ENCODE results near the gene C11orf71.

Gene C11orf71, protein sequence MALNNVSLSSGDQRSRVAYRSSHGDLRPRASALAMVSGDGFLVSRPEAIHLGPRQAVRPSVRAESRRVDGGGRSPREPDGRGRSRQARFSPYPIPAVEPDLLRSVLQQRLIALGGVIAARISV

DNA sequence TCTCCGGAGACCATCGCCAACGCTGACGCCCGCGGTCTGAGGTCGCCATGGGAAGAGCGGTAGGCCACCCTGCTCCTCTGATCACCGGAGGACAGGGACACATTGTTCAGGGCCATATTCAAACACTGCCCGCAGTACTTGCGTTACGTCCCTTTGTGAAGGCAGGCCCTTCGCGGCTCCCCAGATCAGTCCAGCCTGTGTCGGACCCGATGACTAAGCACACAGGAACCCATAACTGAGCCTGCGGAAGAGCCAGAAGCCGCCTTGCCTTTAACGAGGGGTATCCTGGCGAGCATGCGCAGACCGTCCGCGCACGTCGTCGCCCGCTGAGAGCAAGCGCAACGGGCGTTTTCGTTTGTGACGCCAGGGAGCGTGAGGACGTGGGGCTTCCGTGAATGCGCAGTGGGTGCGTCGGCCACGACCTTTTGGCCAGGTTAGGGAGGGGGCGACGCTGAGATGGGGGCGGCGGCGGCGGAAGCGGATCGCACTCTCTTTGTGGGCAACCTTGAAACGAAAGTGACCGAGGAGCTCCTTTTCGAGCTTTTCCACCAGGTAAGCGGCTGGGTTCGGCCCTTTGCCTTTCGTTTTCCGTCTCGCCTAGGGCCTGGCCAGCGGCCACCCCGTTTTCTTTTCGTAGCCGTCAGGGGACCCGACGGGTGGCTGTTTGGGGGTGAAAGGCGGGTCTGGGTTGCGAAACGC is at the start of gene C11orf71, which contains the start of gene RBM7:
Gene C11orf71 (minus strand): TSS at position 296 of the 699 bp plus-strand sequence. CDS start 180 bp downstream, at position 116.
Gene RBM7 (plus strand): TSS at position 451 of the 699 bp plus-strand sequence. CDS start 6 bp downstream, at position 457.
- Mint-ChIP-seq H3K4me3 (peak within 1 kb of the TSS; percentile 87), H3K9me3 (no peaks in the 10 kb centered on the region), H3K36me3 (peaks cover 20% of the 10 kb centered on the region), H3K27me3 (no peaks in the 10 kb centered on the region), H3K4me1 (peaks cover 52% of the 10 kb centered on the region), H3K27ac (peak within 1 kb of the TSS; percentile 93)
- ATAC-seq: peak; percentile 99

DNA sequence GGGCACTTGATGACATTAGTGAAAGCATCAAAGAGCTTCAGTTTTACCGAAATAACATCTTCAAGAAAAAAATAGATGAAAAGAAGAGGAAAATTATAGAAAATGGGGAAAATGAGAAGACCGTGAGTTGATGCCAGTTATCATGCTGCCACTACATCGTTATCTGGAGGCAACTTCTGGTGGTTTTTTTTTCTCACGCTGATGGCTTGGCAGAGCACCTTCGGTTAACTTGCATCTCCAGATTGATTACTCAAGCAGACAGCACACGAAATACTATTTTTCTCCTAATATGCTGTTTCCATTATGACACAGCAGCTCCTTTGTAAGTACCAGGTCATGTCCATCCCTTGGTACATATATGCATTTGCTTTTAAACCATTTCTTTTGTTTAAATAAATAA is 49.5 kb upstream of the C11orf71 start:
- Mint-ChIP-seq H3K36me3 (peaks cover 46% of the 10 kb centered on the region), H3K27ac (no peak overlapping the region)
- ATAC-seq: no peak

DNA sequence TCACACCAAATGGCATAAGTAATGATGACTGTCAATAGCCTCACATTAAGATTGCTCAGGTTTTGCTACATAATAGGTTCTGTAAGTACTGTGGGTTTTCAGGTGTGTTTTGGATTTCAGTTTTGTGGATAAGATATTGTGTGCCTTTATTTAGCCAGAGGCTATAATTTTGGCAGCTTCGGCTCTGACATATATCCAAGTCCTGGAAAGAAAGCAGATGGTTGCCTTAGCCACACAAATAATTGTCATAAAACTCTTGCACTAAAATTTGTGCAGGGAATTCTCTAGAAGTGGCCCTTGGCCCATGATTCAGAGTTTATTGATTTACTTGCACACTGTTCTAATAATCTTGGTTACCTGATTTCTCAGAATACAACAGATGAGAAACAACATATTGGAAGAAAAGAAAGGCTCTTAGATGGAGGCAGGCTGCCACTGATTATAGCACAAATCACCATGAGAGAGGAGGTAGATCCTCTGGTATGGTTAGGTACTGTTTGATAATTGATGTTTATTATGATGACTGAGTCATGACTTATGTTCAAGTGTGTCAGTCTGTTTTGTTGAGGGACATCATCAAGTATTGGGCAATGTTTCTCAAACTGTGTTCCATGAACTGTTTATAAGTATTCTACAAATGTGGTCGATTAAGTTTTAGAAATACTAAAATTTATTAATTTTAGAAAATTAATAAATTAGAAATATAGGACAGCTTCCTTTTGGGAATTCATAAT is 48.6 kb upstream of the C11orf71 start:
- no peaks in the 10 kb centered on the region for H3K4me1 Mint-ChIP-seq
- peaks cover 56% of the 10 kb centered on the region for H3K36me3 Mint-ChIP-seq
- no peak overlapping the region for H3K27ac Mint-ChIP-seq
- no peaks in the 10 kb centered on the region for H3K9me3 Mint-ChIP-seq
- no peaks in the 10 kb centered on the region for H3K27me3 Mint-ChIP-seq
- ATAC-seq: no peak
- H3K4me3 Mint-ChIP-seq: no peak overlapping the region

More for the DNA sequence above, 49.5 kb upstream of the C11orf71 start:
- Mint-ChIP-seq H3K4me1 (no peaks in the 10 kb centered on the region), H3K4me3 (no peak overlapping the region), H3K27me3 (no peaks in the 10 kb centered on the region), H3K9me3 (no peaks in the 10 kb centered on the region)

DNA sequence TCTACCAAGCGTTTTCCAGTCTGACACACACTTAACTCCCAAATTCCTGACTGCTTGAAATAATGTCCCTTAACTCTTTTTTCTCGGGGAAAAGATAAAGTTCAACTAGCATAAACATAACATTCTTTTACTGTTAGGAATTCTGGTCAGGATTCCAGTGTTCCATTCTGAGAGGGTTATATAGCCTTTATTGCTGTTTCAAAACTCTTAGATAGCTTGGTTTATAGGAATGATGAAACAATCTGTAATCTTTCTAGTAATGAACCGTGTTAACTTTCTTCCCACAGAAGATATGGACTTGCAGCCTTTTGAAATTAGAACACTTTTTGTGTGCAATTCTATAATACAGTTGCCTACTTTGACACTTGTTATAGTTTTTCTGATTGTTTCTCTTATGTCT is 47.6 kb upstream of the C11orf71 start:
- ATAC-seq: no peak
- peaks cover 47% of the 10 kb centered on the region for H3K36me3 Mint-ChIP-seq
- H3K4me3 Mint-ChIP-seq: no peak overlapping the region
- no peaks in the 10 kb centered on the region for H3K27me3 Mint-ChIP-seq
- no peaks in the 10 kb centered on the region for H3K9me3 Mint-ChIP-seq
- no peak overlapping the region for H3K27ac Mint-ChIP-seq
- H3K4me1 Mint-ChIP-seq: no peaks in the 10 kb centered on the region

DNA sequence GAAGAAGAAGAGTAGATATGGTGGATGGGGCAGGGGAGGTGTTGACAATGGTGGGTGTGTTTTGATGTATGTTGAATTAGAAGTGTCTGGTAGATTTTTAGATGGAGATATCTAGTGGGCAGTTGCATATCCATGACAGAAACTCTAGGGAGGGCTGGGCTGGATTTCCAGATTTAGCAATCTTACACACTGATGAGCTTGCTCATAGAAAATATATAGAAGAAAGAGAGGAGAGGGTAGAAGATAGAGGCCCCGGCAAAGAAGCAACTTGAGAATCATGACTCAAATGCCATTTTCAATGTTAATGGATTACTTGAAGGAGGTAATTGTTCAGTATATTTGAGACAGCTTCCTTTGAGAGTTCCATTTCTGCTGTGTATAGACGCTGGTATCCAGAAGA is 47.1 kb upstream of the C11orf71 start:
- H3K9me3 Mint-ChIP-seq: no peaks in the 10 kb centered on the region
- no peaks in the 10 kb centered on the region for H3K4me1 Mint-ChIP-seq
- H3K4me3 Mint-ChIP-seq: no peak overlapping the region
- ATAC-seq: no peak
- no peaks in the 10 kb centered on the region for H3K27me3 Mint-ChIP-seq
- H3K27ac Mint-ChIP-seq: no peak overlapping the region
- H3K36me3 Mint-ChIP-seq: peaks cover 47% of the 10 kb centered on the region

DNA sequence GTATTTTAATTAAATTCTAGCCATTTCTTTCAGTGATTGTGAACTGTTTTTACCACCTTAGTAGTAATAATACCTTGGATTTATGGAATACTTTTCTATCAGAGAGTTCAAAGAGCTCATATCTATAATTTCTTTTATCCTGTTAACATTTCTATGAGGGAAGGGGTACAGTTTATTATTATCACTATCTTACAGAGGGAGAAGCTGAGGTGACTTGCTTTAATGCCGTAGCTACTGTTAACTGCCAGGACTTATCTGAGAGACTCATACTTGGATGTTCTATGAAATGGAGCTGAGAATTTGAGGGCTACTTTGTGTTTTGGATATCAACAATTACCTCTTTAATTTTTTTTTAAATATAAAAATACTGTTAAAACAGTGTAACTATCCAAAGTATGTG is 42.2 kb upstream of the C11orf71 start:
- H3K27ac Mint-ChIP-seq: no peak overlapping the region
- no peaks in the 10 kb centered on the region for H3K27me3 Mint-ChIP-seq
- no peaks in the 10 kb centered on the region for H3K9me3 Mint-ChIP-seq
- ATAC-seq: no peak
- H3K4me1 Mint-ChIP-seq: peaks cover 28% of the 10 kb centered on the region
- peaks cover 37% of the 10 kb centered on the region for H3K36me3 Mint-ChIP-seq
- H3K4me3 Mint-ChIP-seq: no peak overlapping the region

DNA sequence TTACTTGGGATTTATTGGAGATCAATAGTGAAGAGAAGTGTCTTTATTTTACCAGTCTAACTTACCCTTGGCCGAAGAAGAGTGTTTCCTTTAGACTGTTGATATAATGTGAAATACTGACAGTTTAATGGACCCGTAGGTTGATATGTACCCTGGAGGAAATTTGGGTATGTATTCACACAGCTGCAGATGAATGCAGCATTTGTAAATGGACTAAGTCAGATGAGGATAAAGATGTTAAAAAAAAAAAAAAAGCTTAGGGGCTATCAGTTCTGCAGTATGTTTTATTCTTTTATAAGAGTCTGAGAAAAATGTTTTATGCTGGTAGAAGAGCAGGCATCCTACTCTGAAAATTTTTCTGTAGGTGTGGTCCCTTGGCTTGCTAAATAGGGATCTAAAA is 41.6 kb upstream of the C11orf71 start:
- no peak overlapping the region for H3K27ac Mint-ChIP-seq

DNA sequence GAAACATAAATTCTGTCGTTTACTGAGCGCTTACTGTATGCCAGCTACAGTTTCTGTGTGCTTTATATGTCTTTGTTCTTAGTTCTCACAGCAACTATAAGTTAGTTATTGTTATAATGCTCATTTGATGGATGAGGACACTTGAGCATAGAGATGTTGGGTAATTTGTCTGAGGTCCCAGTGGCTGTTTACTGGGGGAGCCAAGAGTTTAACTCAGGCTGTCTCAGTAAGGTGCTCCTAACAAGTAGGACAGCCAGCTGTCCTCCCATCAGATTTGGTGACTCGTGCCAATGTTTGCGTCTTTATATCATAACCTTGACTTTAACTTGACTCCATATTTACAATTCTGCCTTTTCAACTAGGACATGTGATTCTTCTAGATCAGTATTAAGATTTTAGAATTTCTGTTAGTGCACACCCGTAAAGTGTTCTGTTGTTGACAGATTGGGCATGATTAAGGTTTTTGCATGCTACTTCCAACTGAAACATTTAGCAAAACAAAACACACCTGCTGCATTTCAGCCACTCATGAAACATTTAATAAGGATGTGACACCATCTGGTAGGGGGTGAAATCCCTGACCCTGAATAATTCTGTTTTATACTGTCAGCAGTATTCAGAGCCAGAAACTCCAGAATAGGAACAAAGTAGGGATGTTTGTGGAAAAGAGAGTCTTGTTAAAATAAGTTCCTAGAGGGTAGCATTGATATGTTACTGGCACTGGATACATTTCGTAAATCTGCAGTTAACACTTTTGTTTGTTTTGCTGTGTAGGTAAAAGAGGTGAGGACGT is 40.9 kb upstream of the C11orf71 start:
- peaks cover 28% of the 10 kb centered on the region for H3K4me1 Mint-ChIP-seq
- H3K4me3 Mint-ChIP-seq: no peak overlapping the region
- ATAC-seq: no peak

More for the DNA sequence above, 41.6 kb upstream of the C11orf71 start:
- Mint-ChIP-seq H3K27me3 (no peaks in the 10 kb centered on the region), H3K36me3 (peaks cover 31% of the 10 kb centered on the region), H3K9me3 (no peaks in the 10 kb centered on the region), H3K4me1 (peaks cover 28% of the 10 kb centered on the region), H3K4me3 (no peak overlapping the region)
- no peak for ATAC-seq

DNA sequence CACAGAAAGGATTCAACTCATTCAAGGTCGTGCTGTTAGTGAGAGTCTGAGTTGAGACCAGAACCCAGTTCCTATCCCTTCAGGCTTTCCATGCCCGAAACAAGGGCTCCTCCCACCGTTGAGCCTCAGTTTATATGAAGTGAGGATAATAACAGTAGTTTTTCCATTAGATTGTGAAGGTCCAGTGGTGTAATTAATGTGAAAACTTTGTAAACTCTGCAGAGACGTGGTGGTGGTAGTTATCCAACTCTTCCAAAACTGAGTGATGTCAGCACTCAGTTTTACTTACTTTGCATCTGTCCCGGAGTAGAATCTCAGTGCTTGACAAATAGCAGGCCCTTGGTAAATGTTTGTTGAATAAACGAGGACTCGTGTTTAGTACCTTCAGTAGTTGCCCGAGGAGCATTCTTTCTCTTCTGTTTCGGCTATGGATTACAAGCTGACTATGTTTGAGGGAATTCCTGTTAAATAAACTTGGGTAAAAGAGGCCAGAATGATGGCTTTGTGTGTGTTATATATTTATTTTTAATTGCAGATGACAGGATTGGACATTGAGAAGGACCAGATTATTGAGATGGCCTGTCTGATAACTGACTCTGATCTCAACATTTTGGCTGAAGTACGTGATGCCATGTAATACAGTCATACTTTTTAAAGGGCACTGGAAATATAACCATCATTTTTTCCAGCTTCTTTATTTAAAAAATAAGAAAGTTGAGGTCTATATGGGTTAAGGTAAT is 40.0 kb upstream of the C11orf71 start:
- peaks cover 28% of the 10 kb centered on the region for H3K4me1 Mint-ChIP-seq
- H3K4me3 Mint-ChIP-seq: peak overlapping the region; percentile 96
- peaks cover 20% of the 10 kb centered on the region for H3K36me3 Mint-ChIP-seq
- no peak for ATAC-seq
- H3K27me3 Mint-ChIP-seq: no peaks in the 10 kb centered on the region
- H3K27ac Mint-ChIP-seq: peak overlapping the region; percentile 87
- no peaks in the 10 kb centered on the region for H3K9me3 Mint-ChIP-seq

More for the DNA sequence above, 40.9 kb upstream of the C11orf71 start:
- peaks cover 24% of the 10 kb centered on the region for H3K36me3 Mint-ChIP-seq
- H3K27me3 Mint-ChIP-seq: no peaks in the 10 kb centered on the region
- no peak overlapping the region for H3K27ac Mint-ChIP-seq
- H3K9me3 Mint-ChIP-seq: no peaks in the 10 kb centered on the region

DNA sequence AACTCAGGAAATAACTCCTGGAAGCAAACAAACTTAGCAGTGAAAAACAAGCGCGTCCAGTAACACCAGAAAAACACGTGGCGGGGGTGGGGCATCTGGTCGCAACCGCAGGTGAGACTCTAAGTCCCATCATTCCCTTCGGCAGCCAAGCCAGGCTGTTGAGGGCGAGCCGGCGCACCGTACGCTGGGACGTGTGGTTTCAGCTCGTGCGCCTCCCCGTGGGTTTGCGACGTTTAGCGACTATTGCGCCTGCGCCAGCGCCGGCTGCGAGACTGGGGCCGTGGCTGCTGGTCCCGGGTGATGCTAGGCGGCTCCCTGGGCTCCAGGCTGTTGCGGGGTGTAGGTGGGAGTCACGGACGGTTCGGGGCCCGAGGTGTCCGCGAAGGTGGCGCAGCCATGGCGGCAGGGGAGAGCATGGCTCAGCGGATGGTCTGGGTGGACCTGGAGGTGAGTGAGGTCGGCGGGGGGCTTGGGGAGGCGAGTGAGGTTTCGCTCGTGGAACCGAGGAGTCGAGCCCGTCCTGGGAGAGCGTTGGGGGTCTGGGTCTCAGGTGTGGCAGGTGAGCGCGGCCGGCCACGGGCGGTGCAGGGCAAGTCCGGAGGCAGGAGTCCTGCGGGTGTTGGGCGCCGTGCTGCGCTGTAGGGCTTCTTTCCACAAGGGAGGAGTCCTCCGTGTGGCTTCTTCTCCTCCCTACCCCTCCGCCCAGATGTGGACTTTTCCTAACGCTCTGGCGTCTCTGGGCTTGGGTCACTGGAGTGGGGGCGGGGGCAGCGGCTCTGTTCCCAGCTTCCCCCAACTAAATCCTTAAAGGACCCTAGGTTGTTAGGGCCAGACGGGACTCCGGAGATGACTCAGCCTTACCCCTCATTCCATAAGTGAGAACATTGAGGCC is 39.2 kb upstream of the C11orf71 start, which contains the start of gene REXO2:
Gene REXO2 (plus strand): TSS at position 239 of the 892 bp plus-strand sequence. CDS start 62 bp downstream, at position 301.
- peak; percentile 99 for ATAC-seq
- peak within 1 kb of the TSS; percentile 87 for H3K27ac Mint-ChIP-seq
- H3K36me3 Mint-ChIP-seq: peaks cover 23% of the 10 kb centered on the region
- no peaks in the 10 kb centered on the region for H3K27me3 Mint-ChIP-seq
- peak within 1 kb of the TSS; percentile 96 for H3K4me3 Mint-ChIP-seq
- H3K4me1 Mint-ChIP-seq: peaks cover 28% of the 10 kb centered on the region
- H3K9me3 Mint-ChIP-seq: no peaks in the 10 kb centered on the region

DNA sequence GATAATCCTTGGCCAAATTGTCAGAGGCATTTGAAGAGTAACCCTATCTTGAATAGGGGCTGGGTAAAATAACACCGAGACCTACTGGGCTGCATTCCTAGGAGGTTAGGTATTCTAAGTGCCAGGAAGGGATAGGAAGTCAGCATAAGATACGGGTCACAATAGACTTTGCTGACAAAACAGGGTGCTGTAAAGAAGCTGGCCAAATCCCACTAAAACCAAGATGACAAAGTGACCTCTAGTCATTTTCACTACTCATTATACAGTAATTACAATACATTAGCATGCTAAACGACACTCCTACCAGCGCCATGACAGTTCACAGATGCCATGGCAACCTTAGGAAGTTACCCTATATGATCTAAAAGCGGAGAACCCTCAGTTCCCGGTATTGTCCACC is 38.0 kb upstream of the C11orf71 start:
- Mint-ChIP-seq H3K27me3 (no peaks in the 10 kb centered on the region), H3K27ac (no peak overlapping the region), H3K4me3 (no peak overlapping the region), H3K4me1 (peaks cover 28% of the 10 kb centered on the region), H3K36me3 (peaks cover 15% of the 10 kb centered on the region), H3K9me3 (no peaks in the 10 kb centered on the region)
- no peak for ATAC-seq

DNA sequence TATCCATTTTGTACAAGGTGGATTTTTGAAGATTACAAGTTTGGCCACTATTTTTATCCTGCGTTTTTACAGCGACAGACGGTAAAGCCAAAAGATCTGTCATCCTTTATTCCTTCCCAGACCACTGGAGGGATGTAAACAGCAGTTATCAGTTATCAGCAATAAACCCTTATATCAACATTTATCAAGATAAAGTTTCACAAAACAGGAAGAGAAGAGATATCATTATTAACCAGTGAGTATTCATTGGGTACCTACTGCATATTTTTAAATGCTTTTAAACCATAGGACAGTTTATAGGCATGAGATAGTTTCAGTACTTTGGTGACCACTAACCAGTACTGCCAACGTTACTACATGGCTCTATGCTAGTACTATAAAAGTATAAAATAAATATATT is 33.1 kb upstream of the C11orf71 start:
- no peak for ATAC-seq
- H3K9me3 Mint-ChIP-seq: no peaks in the 10 kb centered on the region
- H3K36me3 Mint-ChIP-seq: peaks cover 7% of the 10 kb centered on the region
- H3K4me1 Mint-ChIP-seq: no peaks in the 10 kb centered on the region
- H3K27me3 Mint-ChIP-seq: no peaks in the 10 kb centered on the region
- no peak overlapping the region for H3K27ac Mint-ChIP-seq
- no peak overlapping the region for H3K4me3 Mint-ChIP-seq

DNA sequence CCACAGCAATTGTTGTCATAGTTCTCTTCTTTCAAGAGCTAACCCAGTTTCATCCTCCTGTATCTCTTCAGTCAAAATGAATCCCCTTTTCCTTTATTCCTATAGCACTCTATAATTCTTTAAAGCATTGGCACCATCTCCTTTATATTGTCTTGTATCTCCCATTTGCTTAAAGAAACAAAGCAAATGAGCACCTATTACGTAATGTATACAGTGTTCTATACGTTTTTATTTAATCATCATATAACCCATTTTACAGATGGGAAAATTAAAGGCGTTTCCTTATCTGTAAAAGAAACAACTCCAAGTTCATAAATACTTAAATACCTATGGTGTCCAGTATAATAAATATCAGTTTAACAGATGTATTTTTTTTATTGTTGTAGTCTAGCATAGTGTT is 32.6 kb upstream of the C11orf71 start:
- Mint-ChIP-seq H3K4me3 (no peak overlapping the region), H3K27ac (no peak overlapping the region), H3K27me3 (no peaks in the 10 kb centered on the region), H3K36me3 (peaks cover 7% of the 10 kb centered on the region), H3K9me3 (no peaks in the 10 kb centered on the region), H3K4me1 (no peaks in the 10 kb centered on the region)
- ATAC-seq: no peak

DNA sequence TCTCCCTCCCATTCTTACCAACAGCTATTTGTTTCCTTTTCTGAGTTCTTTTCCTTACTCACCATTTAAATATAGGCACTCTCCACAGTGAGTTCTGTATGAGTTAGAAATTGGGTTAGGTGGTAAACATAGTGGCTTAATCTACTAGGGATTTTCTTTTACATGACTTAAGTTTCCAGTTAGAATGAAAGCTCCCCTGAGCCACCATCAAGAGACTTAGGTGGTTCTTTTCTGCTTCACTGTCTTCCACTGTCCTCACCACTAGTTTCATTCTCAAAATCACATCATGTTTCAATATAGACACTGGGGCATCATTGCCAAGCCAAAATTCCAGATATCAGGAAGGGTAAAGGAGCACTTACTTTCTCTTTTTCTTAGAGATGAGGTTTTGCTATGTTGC is 30.0 kb upstream of the C11orf71 start:
- Mint-ChIP-seq H3K4me3 (no peak overlapping the region), H3K4me1 (no peaks in the 10 kb centered on the region), H3K36me3 (peaks cover 12% of the 10 kb centered on the region), H3K27me3 (no peaks in the 10 kb centered on the region), H3K27ac (no peak overlapping the region), H3K9me3 (no peaks in the 10 kb centered on the region)
- ATAC-seq: no peak
